ENCODE measurements around the gene GIPC1.

GRCh38 chr19:14516048-14516534 lies 20.2 kb upstream of the GIPC1 start:
- TF ChIP-seq CTCF (conservative IDR thresholded peaks at IDR 0.05 in 1 of 2, IDR thresholded peaks at IDR 0.05 in 1 of 2; ENCODE audit: low read depth in 1 of 2, low read length in 2 of 2) (no peak), EZH2 (IDR thresholded peaks at IDR 0.05; ENCODE audit: low read length, missing control alignments) (no peak)
